Measurements from ENCODE around the gene ME1.
"Not testable (repeated sequence)": the region's sequence is repeated elsewhere in the genome, so short reads cannot be mapped to it uniquely, and the experiment has no call there.

Gene ME1

GRCh38 chr6:83389606-83390005 lies 41.2 kb downstream of the ME1 start:
- FAIRE-seq: no peak
- no peak for TF ChIP-seq POLR2A (IDR thresholded peaks at IDR 0.05; ENCODE audit: low read depth, low read length)

DNA sequence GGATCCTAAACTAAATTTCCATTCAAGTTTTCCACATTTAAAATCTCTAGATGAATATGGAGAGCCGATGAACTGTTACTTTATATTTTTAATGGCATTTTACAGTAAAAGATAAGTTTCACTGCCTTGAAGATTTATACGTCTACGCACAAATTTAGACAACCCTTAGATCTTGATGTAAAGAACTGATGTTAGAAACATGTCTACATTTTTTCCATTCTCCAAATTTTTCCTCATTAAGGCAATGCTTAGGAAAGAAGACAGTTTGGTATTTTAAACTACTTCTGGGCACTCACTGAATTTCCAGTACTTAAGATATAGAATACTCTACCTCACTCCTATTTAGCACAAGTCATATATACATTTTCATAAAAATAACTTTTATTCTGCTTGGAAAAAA lies 45.4 kb downstream of the ME1 start:
- no peak for TF ChIP-seq POLR2A (IDR thresholded peaks at IDR 0.05; ENCODE audit: low read depth, low read length)
- DNase-seq (ENCODE audit: insufficient read length, low spot score) (no peak), FAIRE-seq (no peak)

More at GRCh38 chr6:83389606-83390005, 41.2 kb downstream of the ME1 start:
- no peak for DNase-seq (ENCODE audit: insufficient read length, low spot score)

- no peak for TF ChIP-seq POLR2A (IDR thresholded peaks at IDR 0.05; ENCODE audit: low read depth, low read length)
- FAIRE-seq (no peak), DNase-seq (ENCODE audit: insufficient read length, low spot score) (no peak)
These were observed 46.1 kb downstream of the ME1 start for GRCh38 chr6:83384751-83385150.

DNA sequence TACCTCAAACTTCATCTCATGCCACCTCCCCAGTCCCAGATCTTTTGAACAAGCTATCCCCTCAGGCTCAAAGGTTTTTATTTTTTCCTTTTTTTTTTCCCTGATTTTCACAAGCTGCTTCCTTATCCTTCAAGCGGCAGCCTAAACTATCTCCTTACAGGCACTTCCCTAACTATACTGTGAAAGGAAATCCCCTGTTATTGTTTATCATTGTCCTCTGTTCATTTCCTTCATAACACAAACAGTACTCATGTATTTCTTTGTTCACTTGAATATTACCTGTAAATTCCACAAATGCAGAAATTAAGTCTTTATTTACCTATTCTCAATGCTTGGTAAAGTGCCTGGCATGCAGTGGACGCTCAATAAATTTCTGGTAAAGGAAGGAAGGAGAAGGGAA lies 48.9 kb downstream of the ME1 start:
- no peak for TF ChIP-seq POLR2A (IDR thresholded peaks at IDR 0.05; ENCODE audit: low read depth, low read length)
- DNase-seq (ENCODE audit: insufficient read length, low spot score) (no peak), FAIRE-seq (no peak)

DNA sequence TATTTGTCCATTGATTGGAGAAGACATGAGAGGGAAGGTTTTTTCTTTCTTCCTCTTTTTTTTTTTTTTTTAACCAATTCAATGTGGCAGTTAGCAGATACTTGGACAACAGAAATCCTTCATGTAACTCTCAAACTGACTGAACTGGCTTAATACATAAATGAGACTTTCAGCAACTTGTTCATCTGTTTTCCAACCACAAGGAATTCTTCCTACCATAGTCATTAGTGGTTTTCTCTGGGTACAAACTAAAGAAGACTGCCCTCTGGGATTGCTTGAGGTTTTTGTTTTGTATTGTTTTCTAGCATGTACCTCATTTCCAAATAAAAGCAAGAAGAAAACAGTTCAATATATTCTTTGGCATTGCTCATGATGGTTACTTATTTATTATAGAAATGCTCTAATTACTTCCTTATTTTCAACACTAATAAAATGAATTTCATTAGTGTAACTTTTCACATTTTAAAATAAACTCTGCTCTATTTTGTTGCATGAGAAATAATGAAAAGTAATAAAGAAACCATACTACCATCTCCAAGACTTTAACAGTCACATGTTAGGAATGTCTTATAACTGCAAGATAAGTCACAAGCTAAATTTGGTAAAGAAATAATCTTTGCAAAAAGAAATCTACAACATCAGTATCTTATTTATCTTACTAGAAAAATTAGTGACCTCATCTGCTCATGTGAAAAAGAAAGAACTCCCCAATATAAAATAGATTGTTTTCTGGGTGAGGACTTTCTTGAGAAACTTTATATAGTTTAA lies 52.0 kb downstream of the ME1 start:
- TF ChIP-seq POLR2A (IDR thresholded peaks at IDR 0.05; ENCODE audit: low read depth, low read length): no peak
- DNase-seq (ENCODE audit: insufficient read length, low spot score) (no peak), FAIRE-seq (peak; percentile 96)

DNA sequence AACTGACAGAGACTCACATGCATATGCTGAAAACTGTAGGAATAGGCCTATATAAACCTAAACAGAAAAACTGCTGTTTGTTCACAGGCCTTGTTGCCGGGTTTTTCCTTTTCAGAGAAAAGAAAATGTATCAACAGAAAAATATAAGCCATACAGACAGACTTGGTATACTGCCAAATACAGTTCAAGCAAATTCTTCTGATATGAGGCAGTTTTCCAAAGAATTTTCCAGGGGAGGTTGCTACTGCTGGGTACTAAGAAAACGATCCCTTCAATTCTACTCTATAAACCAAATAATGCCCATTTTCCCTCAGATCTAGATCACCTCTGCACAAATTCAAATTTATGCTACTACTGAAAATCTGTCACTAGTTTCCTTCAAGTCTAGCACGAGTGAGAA lies 59.4 kb downstream of the ME1 start:
- no peak for DNase-seq (ENCODE audit: insufficient read length, low spot score)
- TF ChIP-seq POLR2A (IDR thresholded peaks at IDR 0.05; ENCODE audit: low read depth, low read length): no peak
- FAIRE-seq: no peak

- no peak for FAIRE-seq
- TF ChIP-seq POLR2A (IDR thresholded peaks at IDR 0.05; ENCODE audit: low read depth, low read length): no peak
- DNase-seq (ENCODE audit: insufficient read length, low spot score): no peak
These were observed 60.3 kb downstream of the ME1 start for GRCh38 chr6:83370567-83370966.

GRCh38 chr6:83369692-83370091 lies 61.2 kb downstream of the ME1 start:
- FAIRE-seq: no peak
- no peak for TF ChIP-seq POLR2A (IDR thresholded peaks at IDR 0.05; ENCODE audit: low read depth, low read length)

GRCh38 chr6:83368577-83368976 lies 62.3 kb downstream of the ME1 start:
- FAIRE-seq (no peak), DNase-seq (ENCODE audit: insufficient read length, low spot score) (no peak)
- no peak for TF ChIP-seq POLR2A (IDR thresholded peaks at IDR 0.05; ENCODE audit: low read depth, low read length)

More at GRCh38 chr6:83369692-83370091, 61.2 kb downstream of the ME1 start:
- no peak for DNase-seq (ENCODE audit: insufficient read length, low spot score)

- DNase-seq (ENCODE audit: insufficient read length, low spot score) (no peak), FAIRE-seq (no peak)
- no peak for TF ChIP-seq POLR2A (IDR thresholded peaks at IDR 0.05; ENCODE audit: low read depth, low read length)
These were observed 63.7 kb downstream of the ME1 start for GRCh38 chr6:83367104-83367503.

DNA sequence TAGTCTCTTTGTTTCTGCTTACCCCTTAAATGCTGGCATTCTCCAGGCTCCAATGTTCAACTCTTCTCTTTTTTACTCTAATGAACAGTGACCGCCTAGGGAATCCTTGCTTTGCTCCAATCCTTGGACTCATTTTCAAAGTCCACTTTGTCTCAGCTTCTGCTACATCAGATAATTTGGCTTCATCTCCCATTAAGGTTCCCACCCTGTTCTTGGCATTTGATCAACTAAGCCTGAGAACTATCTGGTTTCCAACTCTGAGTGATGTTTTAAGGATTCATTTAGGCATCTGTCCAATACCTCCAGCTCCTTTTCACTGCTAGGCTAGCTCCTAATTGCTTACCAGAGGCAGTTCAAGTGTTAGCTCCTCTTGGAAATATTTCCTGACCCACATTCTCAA lies 64.9 kb downstream of the ME1 start:
- FAIRE-seq: no peak
- no peak for TF ChIP-seq POLR2A (IDR thresholded peaks at IDR 0.05; ENCODE audit: low read depth, low read length)
- no peak for DNase-seq (ENCODE audit: insufficient read length, low spot score)

- DNase-seq (ENCODE audit: insufficient read length, low spot score); FAIRE-seq: not testable (repeated sequence)
These were observed 68.5 kb downstream of the ME1 start for GRCh38 chr6:83362349-83362748.

- no peak for TF ChIP-seq POLR2A (IDR thresholded peaks at IDR 0.05; ENCODE audit: low read depth, low read length)
- DNase-seq (ENCODE audit: insufficient read length, low spot score): no peak
- no peak for FAIRE-seq
These were observed 71.2 kb downstream of the ME1 start for GRCh38 chr6:83359638-83360037.

DNA sequence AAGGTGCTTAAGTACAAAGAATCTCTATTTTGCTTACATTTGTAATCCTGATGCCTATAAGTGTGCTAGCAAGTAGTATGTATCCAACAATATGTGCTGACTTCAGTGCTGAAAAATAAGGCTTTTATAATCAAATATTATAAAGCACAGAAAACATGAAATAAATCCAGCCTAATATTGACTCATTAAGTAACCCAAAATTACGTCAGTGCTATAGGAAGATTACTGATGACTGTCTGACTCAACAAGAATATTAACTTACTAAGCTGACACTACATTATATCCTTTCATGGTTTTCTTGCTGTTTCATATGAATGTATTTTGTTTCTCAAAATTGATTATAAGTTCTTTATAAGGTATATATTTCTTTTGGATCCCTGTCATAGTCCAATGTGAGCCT lies 76.1 kb downstream of the ME1 start:
- DNase-seq (ENCODE audit: insufficient read length, low spot score) (no peak), FAIRE-seq (no peak)
- no peak for TF ChIP-seq POLR2A (IDR thresholded peaks at IDR 0.05; ENCODE audit: low read depth, low read length)

DNA sequence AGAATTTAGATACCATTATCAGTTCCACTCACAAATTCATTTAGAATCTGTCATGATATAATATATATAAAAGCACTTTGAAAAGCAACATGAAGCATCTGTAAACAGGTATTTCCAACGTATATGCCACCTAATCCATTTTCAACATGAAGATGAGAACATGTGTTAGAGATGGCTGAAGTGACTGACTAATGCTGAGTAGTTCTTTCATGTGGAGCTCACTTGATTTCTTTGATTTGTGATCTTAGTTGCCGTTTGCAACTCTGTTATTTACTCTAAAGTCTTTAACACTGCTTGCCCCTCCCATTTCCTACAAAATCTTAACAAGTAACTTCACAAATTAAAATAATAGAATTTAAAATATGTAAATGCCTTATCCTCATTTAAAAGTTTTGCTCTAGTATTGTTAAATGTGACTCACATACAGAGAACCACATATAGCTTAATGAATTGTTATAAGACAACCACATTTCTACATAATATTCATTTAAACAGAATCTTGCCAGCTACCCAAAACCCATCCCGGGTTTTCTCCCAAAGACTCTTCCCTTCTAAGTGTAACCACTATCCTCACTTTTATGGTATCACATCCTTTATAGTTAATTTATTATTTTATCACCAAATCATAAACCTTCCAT lies 78.3 kb downstream of the ME1 start:
- DNase-seq (ENCODE audit: insufficient read length, low spot score) (peak; percentile 4), FAIRE-seq (peak; percentile 88)
- no peak for TF ChIP-seq POLR2A (IDR thresholded peaks at IDR 0.05; ENCODE audit: low read depth, low read length)
